VCaP (cell line): Measurements from ENCODE around the gene KRT81.

Experiments used
- H3K27ac ChIP-seq: fragments of 450-650 bp; 2 replicates; pipeline ENCODE4 v1.5.1; 2017
- TF ChIP-seq, protein P1 (sequence below): fragments of 450-650 bp; conservative IDR thresholded peaks from 2 replicates; pipeline ENCODE4 v1.5.1; 2017; ENCODE audit warnings: mild to moderate bottlenecking, moderate library complexity

Gene KRT81

GRCh38 chr12:52279422-52280318 is 11.7 kb downstream of the KRT81 start:
- TF ChIP-seq, protein P1, sequence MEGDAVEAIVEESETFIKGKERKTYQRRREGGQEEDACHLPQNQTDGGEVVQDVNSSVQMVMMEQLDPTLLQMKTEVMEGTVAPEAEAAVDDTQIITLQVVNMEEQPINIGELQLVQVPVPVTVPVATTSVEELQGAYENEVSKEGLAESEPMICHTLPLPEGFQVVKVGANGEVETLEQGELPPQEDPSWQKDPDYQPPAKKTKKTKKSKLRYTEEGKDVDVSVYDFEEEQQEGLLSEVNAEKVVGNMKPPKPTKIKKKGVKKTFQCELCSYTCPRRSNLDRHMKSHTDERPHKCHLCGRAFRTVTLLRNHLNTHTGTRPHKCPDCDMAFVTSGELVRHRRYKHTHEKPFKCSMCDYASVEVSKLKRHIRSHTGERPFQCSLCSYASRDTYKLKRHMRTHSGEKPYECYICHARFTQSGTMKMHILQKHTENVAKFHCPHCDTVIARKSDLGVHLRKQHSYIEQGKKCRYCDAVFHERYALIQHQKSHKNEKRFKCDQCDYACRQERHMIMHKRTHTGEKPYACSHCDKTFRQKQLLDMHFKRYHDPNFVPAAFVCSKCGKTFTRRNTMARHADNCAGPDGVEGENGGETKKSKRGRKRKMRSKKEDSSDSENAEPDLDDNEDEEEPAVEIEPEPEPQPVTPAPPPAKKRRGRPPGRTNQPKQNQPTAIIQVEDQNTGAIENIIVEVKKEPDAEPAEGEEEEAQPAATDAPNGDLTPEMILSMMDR = no peak
- H3K27ac ChIP-seq = peak overlapping the region; percentile 68

DNA sequence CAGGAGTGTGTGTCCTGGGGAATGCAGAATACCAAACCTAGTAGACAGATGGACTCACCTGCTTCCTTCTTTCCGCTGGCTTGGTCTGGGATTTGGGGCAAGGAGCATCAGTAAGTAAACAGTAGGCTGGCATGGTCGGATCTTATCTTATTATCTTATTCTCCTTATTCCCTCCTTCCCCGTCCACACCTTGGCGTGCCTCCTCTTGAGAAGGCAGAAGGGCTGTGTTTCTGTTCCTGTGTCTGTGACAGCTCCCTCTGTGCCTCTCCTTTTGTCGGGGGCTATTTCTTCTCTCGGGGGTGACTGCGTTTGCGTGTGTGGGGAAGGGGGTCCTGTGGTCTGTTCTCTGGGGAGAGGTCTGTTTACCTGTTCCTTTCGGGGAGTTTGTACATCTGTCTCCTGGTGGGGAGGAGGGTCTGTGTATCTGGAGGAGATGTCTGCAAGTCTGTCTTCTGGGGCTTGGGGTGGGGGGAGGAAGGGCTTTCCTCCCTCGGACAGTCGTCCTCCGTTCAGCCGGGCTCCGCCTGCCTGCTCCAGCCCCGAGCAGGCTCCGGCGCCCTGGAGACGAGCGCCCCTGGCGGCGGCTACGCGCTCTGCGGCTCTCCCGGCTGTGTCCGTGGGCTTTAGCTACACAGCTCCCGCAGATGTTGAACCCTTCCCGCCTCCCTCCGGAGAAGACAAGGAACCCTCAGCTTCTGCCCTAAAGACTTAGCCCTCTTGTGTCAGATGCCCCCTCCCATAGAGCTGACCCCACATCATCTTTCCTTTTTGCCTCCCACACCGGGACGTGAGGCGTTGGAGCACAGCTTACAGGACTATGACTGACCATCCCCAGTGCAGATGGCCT is 12.5 kb downstream of the KRT81 start:
- peak overlapping the region; percentile 68 for H3K27ac ChIP-seq
- TF ChIP-seq, protein P1 = peak; percentile 99

- TF ChIP-seq, protein P1 = no peak
- peak overlapping the region; percentile 68 for H3K27ac ChIP-seq
These were observed 13.7 kb downstream of the KRT81 start for GRCh38 chr12:52277486-52278245.

- H3K27ac ChIP-seq = no peak overlapping the region
- TF ChIP-seq, protein P1 = no peak
These were observed 15.6 kb downstream of the KRT81 start for GRCh38 chr12:52275686-52276085.

DNA sequence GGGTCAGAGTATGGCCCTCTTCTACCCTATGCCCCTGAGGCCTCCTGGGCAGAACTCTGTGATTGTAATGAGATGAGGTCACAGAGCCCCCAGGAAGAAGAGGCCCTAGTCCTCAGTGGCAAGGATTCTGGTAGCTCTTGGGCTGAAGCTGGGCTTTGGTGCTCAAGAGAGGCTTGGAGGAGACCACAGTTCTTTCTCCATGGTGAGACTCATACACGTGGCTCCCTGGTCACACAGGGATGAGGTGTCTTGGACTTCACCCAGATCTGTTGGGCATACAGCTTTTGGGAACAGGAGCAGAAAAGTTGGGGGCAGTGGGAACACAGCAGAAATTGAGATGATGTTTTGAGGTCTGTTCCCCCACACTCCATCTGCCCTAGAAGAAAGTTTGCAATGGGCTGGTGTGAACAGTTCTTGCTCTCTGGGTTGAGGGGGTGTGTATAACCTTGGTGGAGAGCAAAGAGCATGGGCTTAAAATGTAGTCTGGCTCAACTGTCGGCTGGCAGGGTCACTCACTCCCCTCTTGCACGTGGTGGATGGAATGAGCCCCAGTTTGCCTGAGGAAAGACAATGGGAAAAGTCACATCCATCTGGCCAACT is 16.7 kb downstream of the KRT81 start, which contains the start of gene KRT86:
Gene KRT86, plus strand, starts transcription at position 125 of the 600 bp plus-strand sequence. CDS start 27,272 bp downstream, outside the sequence.
- no peak within 1 kb of the TSS for H3K27ac ChIP-seq

DNA sequence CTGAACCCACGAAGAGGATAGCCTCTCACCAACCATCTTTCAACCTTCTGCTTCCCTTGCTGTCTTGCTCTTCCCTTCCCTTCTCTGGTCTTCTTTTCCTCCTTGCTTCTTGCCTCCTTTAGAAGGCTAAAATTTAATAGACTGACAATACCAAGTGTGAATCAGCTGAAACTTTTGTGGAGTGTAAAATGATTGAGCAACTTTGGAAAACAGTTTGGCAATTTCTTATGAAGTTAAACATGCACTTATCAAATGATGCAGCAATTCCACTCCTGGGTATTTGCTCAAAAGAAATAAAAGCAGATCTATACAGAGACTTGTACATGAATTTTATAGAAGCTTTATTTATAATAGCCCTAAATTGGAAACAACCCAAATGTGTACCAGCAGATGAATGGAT is 20.2 kb downstream of the KRT81 start:
- TF ChIP-seq, protein P1 = no peak
- H3K27ac ChIP-seq = no peak overlapping the region

More for the DNA sequence above, 16.7 kb downstream of the KRT81 start, which contains the start of gene KRT86:
- TF ChIP-seq, protein P1 = no peak
